Measurements from ENCODE around the gene TBC1D3C.
"Not testable (repeated sequence)": the region's sequence is repeated elsewhere in the genome, so short reads cannot be mapped to it uniquely, and the experiment has no call there.

TBC1D3C gene

GRCh38 chr17:38068534-38068933, at the start of gene TBC1D3C:
Gene TBC1D3C, minus strand, starts transcription at chr17:38068634. Its CDS starts 1,568 bp downstream, at chr17:38067066.
- DNase-seq (ENCODE audit: low spot score): not testable (repeated sequence)

GRCh38 chr17:38099262-38099661, 30.8 kb upstream of the TBC1D3C start:
- DNase-seq (ENCODE audit: low spot score): not testable (repeated sequence)

- DNase-seq (ENCODE audit: low spot score): not testable (repeated sequence)
Observed at GRCh38 chr17:38094059-38094694, 25.7 kb upstream of the TBC1D3C start.

- DNase-seq (ENCODE audit: low spot score): not testable (repeated sequence)
Observed at GRCh38 chr17:38088120-38088519, 19.7 kb upstream of the TBC1D3C start.

- DNase-seq (ENCODE audit: low spot score): not testable (repeated sequence)
Observed at GRCh38 chr17:38087344-38087743, 18.9 kb upstream of the TBC1D3C start.

All from CD4-positive, alpha-beta T cell treated with Interleukin-15 for 4 hours (primary cell).